ENCODE results near the gene MPP7. TPM values are rescaled to one million over a fixed set of nuclear protein-coding genes. Genes with fewer than 3 reads are reported as not detected.

The MPP7 gene
- polyA plus RNA-seq, 1 donor from 2014 or later: 6.1 TPM

DNA sequence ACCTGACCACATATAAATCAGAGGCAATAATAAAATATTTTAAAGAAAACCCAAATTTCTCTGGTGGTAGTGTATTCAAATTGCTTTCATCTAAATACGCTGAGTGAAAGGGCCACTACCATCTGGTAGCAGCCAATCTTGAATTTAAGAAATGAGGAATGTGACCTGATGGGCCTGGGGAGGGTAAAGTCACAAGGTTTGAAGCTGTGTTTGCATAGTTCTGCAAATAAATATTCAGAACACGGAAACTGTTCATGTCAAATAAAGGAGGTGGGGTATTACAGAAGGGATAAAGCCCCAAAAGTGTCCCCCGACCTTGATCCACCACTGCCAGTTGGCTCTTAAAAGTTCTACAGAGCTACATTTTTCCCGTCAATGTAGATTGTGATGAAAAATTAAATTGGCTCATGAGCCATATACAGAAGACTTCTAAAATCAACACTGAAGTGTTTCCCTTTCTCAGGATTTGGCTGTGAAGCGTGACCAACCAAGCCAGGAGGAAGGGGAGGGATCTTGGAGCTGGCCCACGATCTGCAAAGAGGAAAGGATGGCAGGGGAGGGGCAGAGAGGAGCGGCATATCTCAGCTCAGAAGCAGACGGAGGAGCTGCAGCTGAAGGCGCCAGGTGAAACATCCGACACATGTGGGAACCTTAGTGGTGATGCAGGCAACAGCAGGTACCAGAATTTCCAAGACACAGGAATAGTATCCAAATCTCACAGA is 39.6 kb downstream of the MPP7 start:
- no peak overlapping the region for H2AFZ ChIP-seq (ENCODE audit: low read depth, low read length)
- H3K9me2 ChIP-seq (ENCODE audit: insufficient read depth, low read length): no peaks in the 10 kb centered on the region
- no peaks in the 10 kb centered on the region for H3F3A ChIP-seq (ENCODE audit: insufficient read depth, low read length, poor library complexity, severe bottlenecking)
- H3K9me3 ChIP-seq (ENCODE audit: low read length): no peaks in the 10 kb centered on the region
- no peak overlapping the region for H3K4me3 ChIP-seq (ENCODE audit: low read length)
- H3K27me3 ChIP-seq (ENCODE audit: insufficient read depth, low read depth, low read length): no peaks in the 10 kb centered on the region
- H3K79me2 ChIP-seq (replicated peaks; ENCODE audit: insufficient read depth, low read length): no peaks in the 10 kb centered on the region
- no peak for TF ChIP-seq TAF1 (IDR thresholded peaks at IDR 0.05; ENCODE audit: low read depth)
- TF ChIP-seq EP300 (conservative IDR thresholded peaks at IDR 0.05; ENCODE audit: poor library complexity, severe bottlenecking): no peak
- TF ChIP-seq MXI1 (conservative IDR thresholded peaks at IDR 0.05; ENCODE audit: poor library complexity, severe bottlenecking): no peak
- no peak for TF ChIP-seq RAD21 (conservative IDR thresholded peaks at IDR 0.05)
- TF ChIP-seq SMC3 (conservative IDR thresholded peaks at IDR 0.05; ENCODE audit: poor library complexity): no peak
- no peak for TF ChIP-seq EZH2 (IDR thresholded peaks at IDR 0.05; ENCODE audit: borderline replicate concordance, insufficient read depth, low read length, poor library complexity, severe bottlenecking)
- TF ChIP-seq, protein P1, sequence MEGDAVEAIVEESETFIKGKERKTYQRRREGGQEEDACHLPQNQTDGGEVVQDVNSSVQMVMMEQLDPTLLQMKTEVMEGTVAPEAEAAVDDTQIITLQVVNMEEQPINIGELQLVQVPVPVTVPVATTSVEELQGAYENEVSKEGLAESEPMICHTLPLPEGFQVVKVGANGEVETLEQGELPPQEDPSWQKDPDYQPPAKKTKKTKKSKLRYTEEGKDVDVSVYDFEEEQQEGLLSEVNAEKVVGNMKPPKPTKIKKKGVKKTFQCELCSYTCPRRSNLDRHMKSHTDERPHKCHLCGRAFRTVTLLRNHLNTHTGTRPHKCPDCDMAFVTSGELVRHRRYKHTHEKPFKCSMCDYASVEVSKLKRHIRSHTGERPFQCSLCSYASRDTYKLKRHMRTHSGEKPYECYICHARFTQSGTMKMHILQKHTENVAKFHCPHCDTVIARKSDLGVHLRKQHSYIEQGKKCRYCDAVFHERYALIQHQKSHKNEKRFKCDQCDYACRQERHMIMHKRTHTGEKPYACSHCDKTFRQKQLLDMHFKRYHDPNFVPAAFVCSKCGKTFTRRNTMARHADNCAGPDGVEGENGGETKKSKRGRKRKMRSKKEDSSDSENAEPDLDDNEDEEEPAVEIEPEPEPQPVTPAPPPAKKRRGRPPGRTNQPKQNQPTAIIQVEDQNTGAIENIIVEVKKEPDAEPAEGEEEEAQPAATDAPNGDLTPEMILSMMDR (IDR thresholded peaks at IDR 0.05; ENCODE audit: poor library complexity, severe bottlenecking): no peak
- no peak for TF ChIP-seq POLR2AphosphoS5 (IDR thresholded peaks at IDR 0.05)
- TF ChIP-seq, protein P2, sequence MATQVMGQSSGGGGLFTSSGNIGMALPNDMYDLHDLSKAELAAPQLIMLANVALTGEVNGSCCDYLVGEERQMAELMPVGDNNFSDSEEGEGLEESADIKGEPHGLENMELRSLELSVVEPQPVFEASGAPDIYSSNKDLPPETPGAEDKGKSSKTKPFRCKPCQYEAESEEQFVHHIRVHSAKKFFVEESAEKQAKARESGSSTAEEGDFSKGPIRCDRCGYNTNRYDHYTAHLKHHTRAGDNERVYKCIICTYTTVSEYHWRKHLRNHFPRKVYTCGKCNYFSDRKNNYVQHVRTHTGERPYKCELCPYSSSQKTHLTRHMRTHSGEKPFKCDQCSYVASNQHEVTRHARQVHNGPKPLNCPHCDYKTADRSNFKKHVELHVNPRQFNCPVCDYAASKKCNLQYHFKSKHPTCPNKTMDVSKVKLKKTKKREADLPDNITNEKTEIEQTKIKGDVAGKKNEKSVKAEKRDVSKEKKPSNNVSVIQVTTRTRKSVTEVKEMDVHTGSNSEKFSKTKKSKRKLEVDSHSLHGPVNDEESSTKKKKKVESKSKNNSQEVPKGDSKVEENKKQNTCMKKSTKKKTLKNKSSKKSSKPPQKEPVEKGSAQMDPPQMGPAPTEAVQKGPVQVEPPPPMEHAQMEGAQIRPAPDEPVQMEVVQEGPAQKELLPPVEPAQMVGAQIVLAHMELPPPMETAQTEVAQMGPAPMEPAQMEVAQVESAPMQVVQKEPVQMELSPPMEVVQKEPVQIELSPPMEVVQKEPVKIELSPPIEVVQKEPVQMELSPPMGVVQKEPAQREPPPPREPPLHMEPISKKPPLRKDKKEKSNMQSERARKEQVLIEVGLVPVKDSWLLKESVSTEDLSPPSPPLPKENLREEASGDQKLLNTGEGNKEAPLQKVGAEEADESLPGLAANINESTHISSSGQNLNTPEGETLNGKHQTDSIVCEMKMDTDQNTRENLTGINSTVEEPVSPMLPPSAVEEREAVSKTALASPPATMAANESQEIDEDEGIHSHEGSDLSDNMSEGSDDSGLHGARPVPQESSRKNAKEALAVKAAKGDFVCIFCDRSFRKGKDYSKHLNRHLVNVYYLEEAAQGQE (IDR thresholded peaks at IDR 0.05; ENCODE audit: borderline replicate concordance): no peak
- H3K4me2 ChIP-seq (ENCODE audit: low read length): no peak overlapping the region
- H3K36me3 ChIP-seq (ENCODE audit: insufficient read depth, low read length): no peaks in the 10 kb centered on the region
- no peak overlapping the region for H3K27ac ChIP-seq (ENCODE audit: low read length)
- no peak overlapping the region for H3K9ac ChIP-seq (ENCODE audit: low read length)
- no peaks in the 10 kb centered on the region for H4K20me1 ChIP-seq (ENCODE audit: insufficient read depth)

DNA sequence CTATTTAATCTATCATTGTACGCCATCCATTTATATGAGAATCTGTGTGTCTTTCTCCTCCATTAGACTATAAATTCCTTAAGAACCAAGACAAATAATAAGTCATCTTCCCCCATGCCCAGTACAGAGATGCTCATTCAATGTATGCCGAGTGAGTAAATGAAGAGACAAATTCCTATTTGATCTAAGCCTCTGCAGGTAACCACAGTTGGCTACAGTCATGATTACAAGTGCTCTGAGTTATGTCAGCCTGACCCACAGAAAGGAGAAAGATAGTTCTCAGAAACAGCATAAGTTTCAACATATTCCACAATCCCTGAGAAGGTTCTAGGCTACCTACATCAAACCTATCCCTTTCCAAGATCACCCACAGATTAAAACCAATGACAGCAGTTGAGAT is 46.1 kb downstream of the MPP7 start:
- Histone ChIP-seq H3K4me3 (ENCODE audit: low read length) (no peak overlapping the region), H3K36me3 (ENCODE audit: insufficient read depth, low read length) (no peaks in the 10 kb centered on the region), H3K79me2 (replicated peaks; ENCODE audit: insufficient read depth, low read length) (no peaks in the 10 kb centered on the region), H2AFZ (ENCODE audit: low read depth, low read length) (no peak overlapping the region), H3K9me2 (ENCODE audit: insufficient read depth, low read length) (no peaks in the 10 kb centered on the region), H3K9me3 (ENCODE audit: low read length) (no peaks in the 10 kb centered on the region), H3K4me2 (ENCODE audit: low read length) (no peak overlapping the region), H3K27me3 (ENCODE audit: insufficient read depth, low read depth, low read length) (no peaks in the 10 kb centered on the region), H3K9ac (ENCODE audit: low read length) (no peak overlapping the region), H3K27ac (ENCODE audit: low read length) (no peak overlapping the region), H3F3A (ENCODE audit: insufficient read depth, low read length, poor library complexity, severe bottlenecking) (no peaks in the 10 kb centered on the region), H4K20me1 (ENCODE audit: insufficient read depth) (no peaks in the 10 kb centered on the region)
- no peak for TF ChIP-seq MXI1 (conservative IDR thresholded peaks at IDR 0.05; ENCODE audit: poor library complexity, severe bottlenecking)
- no peak for TF ChIP-seq POLR2AphosphoS5 (IDR thresholded peaks at IDR 0.05)
- TF ChIP-seq, protein P2 (IDR thresholded peaks at IDR 0.05; ENCODE audit: borderline replicate concordance): no peak
- TF ChIP-seq TAF1 (IDR thresholded peaks at IDR 0.05; ENCODE audit: low read depth): no peak
- TF ChIP-seq EP300 (conservative IDR thresholded peaks at IDR 0.05; ENCODE audit: poor library complexity, severe bottlenecking): no peak
- no peak for TF ChIP-seq SMC3 (conservative IDR thresholded peaks at IDR 0.05; ENCODE audit: poor library complexity)
- TF ChIP-seq RAD21 (conservative IDR thresholded peaks at IDR 0.05): no peak
- TF ChIP-seq EZH2 (IDR thresholded peaks at IDR 0.05; ENCODE audit: borderline replicate concordance, insufficient read depth, low read length, poor library complexity, severe bottlenecking): no peak
- TF ChIP-seq, protein P1 (IDR thresholded peaks at IDR 0.05; ENCODE audit: poor library complexity, severe bottlenecking): no peak
